Body of pancreas (tissue), 4 donors: ENCODE data around the gene NR2F2. TPM values are rescaled to one million over a fixed set of nuclear protein-coding genes. Genes with fewer than 3 reads are reported as not detected.

Experiments
- ATAC-seq: fragments of 150-250 bp; one replicate; pipeline ENCODE4 v1.9.1; 2016
- DNase-seq, 4 donors: peaks; one replicate each; pipeline ENCODE4 v3.0.0-alpha.2; 2019
- H3K27ac ChIP-seq, 4 donors: fragments of 200-600 bp; sonication (generic); 1 replicate in 3 of 4; 2 replicates in 1 of 4; pipeline versions ENCODE4 v1.5.1 to v1.6.1; 2016 to 2019; ENCODE audit warnings: mild to moderate bottlenecking in 1 of 4, mixed read lengths in 1 of 4, moderate library complexity in 1 of 4
- H3K27me3 ChIP-seq, 2 donors: fragments of 200-600 bp; sonication (generic); one replicate each; pipeline ENCODE4 v1.6.0; 2016; ENCODE audit warnings: mild to moderate bottlenecking in 1 of 2
- H3K36me3 ChIP-seq, 2 donors: fragments of 200-600 bp; sonication (generic); replicated peaks in 1 of 2; 2 replicates each; pipeline ENCODE4 v1.5.1; 2016; ENCODE audit warnings: low read depth in 2 of 2; ENCODE audit not compliant: insufficient read depth in 1 of 2
- H3K4me1 ChIP-seq: fragments of 200-600 bp; sonication (generic); one replicate; pipeline ENCODE4 v1.6.0; 2016
- H3K4me3 ChIP-seq, 2 donors: fragments of 200-600 bp; sonication (generic); 1 replicate in 1 of 2; 2 replicates in 1 of 2; pipeline ENCODE4 v1.5.1; 2016 to 2019
- H3K9me3 ChIP-seq, 3 donors: fragments of 200-600 bp; sonication (generic); 1 replicate in 2 of 3; 2 replicates in 1 of 3; pipeline ENCODE4 v1.5.1; 2016
- POLR2A ChIP-seq, 3 donors: fragments of 450-650 bp; IDR thresholded peaks; one replicate each; pipeline ENCODE4 v1.6.1; 2016; ENCODE audit warnings: antibody characterized with exemption in 3 of 3, mild to moderate bottlenecking in 2 of 3
- WGBS, 2 donors: methylation state at CpG; one replicate each; pipeline ENCODE4 v1.1.5; 2017; 5-methylcytosine and 5-hydroxymethylcytosine counted together
- intact Hi-C: fragments of 100-400 bp; cut with DNase I; formaldehyde crosslinking; loops from one replicate; pipeline ENCODE4 v1.15.1; 2023
- total RNA-seq, 2 donors: library from RNA; depleted of rRNA; stranded (reverse); fragments of >200 nt; gene quantifications; one replicate each; pipeline ENCODE4 v1.1.0, GENCODE V29; 2016
- TF ChIP-seq, protein P1 (sequence below), 7 experiments: fragments of 450-650 bp in 4 of 7; fragments of 200-600 bp in 3 of 7; sonication (generic) in 3 of 7; IDR thresholded peaks; one replicate each; pipeline ENCODE4 v1.5.1; 2016 to 2019; ENCODE audit warnings: antibody characterized with exemption in 7 of 7

NR2F2 gene
- total RNA-seq, 2 donors from 2014 or later, result 12.9 to 13.5 TPM

DNA sequence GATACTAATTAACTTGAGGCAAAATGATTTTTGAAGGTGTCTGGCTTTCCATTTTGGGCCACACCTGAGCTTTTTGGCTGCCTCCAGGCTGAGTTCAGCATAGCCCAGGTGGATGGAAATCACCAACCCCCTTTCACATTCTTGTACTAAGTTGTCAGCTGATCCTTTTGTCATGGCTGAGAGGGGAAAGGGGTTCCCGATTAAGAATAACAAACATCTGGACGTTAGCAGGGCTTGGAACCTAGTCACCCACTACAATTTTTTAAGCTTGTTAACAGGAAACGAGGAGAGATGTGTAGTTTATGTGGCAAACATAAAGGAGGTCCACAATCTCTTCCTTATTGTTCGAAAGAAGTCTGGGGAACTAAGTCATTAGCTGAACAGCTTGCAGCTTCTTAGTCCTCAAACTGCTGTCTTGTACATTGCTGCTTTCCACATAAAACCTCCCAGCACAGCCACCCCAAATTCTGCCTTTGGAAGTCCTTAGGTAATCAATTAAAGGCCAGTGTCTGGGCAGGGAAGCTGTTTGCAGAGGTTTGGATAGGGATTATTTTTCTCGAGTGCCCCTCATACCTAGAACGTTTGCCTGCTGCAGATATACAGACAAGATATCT, 5.0 kb downstream of the NR2F2 start:
- no peaks in the 10 kb centered on the region for H3K27me3 ChIP-seq
- H3K9me3 ChIP-seq, result no peaks in the 10 kb centered on the region
- peak overlapping the region in 1 of 2 donors; percentile 13 for H3K4me3 ChIP-seq
- H3K36me3 ChIP-seq, result no peaks in the 10 kb centered on the region
- H3K27ac ChIP-seq, result peak overlapping the region; percentile 59 to 95 (median 91)
- intact Hi-C loops, result no loop called here
- WGBS, 2 donors, result 0 to 5% methylated on average over 6 of the region's 6 CpGs
- H3K4me1 ChIP-seq, result peaks cover 54% of the 10 kb centered on the region
- ATAC-seq (no peak), DNase-seq (no peak)
- TF ChIP-seq POLR2A (IDR thresholded peaks at IDR 0.05), result no peak
- TF ChIP-seq, protein P1, sequence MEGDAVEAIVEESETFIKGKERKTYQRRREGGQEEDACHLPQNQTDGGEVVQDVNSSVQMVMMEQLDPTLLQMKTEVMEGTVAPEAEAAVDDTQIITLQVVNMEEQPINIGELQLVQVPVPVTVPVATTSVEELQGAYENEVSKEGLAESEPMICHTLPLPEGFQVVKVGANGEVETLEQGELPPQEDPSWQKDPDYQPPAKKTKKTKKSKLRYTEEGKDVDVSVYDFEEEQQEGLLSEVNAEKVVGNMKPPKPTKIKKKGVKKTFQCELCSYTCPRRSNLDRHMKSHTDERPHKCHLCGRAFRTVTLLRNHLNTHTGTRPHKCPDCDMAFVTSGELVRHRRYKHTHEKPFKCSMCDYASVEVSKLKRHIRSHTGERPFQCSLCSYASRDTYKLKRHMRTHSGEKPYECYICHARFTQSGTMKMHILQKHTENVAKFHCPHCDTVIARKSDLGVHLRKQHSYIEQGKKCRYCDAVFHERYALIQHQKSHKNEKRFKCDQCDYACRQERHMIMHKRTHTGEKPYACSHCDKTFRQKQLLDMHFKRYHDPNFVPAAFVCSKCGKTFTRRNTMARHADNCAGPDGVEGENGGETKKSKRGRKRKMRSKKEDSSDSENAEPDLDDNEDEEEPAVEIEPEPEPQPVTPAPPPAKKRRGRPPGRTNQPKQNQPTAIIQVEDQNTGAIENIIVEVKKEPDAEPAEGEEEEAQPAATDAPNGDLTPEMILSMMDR (IDR thresholded peaks at IDR 0.05), result no peak

- H3K4me1 ChIP-seq, result peaks cover 54% of the 10 kb centered on the region
- peak overlapping the region; percentile 59 to 95 (median 91) for H3K27ac ChIP-seq
- TF ChIP-seq, protein P1 (IDR thresholded peaks at IDR 0.05), result no peak
- TF ChIP-seq POLR2A (IDR thresholded peaks at IDR 0.05), result no peak
- no peaks in the 10 kb centered on the region for H3K27me3 ChIP-seq
- intact Hi-C loops, result no loop called here
- DNase-seq, result peak in 1 of 4 donors; percentile 1
- H3K4me3 ChIP-seq, result peak overlapping the region in 1 of 2 donors; percentile 13
- WGBS, 2 donors, result 0 to 7% methylated on average over 7 of the region's 7 CpGs
- H3K36me3 ChIP-seq, result no peaks in the 10 kb centered on the region
- no peak for ATAC-seq
- H3K9me3 ChIP-seq, result no peaks in the 10 kb centered on the region
Observed at GRCh38 chr15:96336108-96336595, 5.7 kb downstream of the NR2F2 start.

GRCh38 chr15:96336596-96337364, 6.3 kb downstream of the NR2F2 start:
- peak in 2 of 4 donors; percentile 38 to 66 for DNase-seq
- Histone ChIP-seq H3K27me3 (no peaks in the 10 kb centered on the region), H3K9me3 (no peaks in the 10 kb centered on the region), H3K36me3 (no peaks in the 10 kb centered on the region), H3K27ac (peak overlapping the region; percentile 59 to 95 (median 91)), H3K4me1 (peaks cover 59% of the 10 kb centered on the region), H3K4me3 (peak overlapping the region in 1 of 2 donors; percentile 29)
- no peak for ATAC-seq
- intact Hi-C loops, result no loop called here
- WGBS, 2 donors, result 2 to 4% methylated on average over 9 of the region's 9 CpGs
- peak in 1 of 3 donors; percentile 37 for TF ChIP-seq POLR2A (IDR thresholded peaks at IDR 0.05)
- TF ChIP-seq, protein P1 (IDR thresholded peaks at IDR 0.05), result no peak

DNA sequence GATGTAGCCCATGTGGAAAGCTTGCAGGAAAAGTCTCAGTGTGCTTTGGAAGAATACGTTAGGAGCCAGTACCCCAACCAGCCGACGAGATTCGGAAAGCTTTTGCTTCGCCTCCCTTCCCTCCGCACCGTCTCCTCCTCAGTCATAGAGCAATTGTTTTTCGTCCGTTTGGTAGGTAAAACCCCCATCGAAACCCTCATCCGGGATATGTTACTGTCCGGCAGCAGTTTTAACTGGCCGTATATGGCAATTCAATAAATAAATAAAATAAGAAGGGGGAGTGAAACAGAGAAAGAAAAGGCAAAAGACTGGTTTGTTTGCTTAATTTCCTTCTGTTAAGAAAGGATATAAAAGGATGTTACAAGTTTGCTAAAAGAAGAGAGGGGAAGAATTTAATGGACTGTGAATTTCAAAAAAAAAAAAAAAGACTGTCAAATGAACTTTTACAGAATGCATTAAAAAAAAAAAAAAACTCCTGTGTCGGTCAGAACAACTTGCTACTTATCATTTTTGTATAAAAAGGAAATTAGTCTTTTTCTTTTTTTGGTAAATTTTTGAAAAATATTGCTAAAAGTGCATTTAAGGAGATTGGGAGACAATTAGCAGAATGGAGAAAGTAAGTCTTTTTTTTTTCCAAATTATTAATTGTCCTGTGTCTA, 7.0 kb downstream of the NR2F2 start:
- Histone ChIP-seq H3K27me3 (no peaks in the 10 kb centered on the region), H3K4me3 (peak overlapping the region in 1 of 2 donors; percentile 29), H3K9me3 (no peaks in the 10 kb centered on the region), H3K36me3 (no peaks in the 10 kb centered on the region), H3K4me1 (peaks cover 62% of the 10 kb centered on the region), H3K27ac (peak overlapping the region in 3 of 4 donors; percentile 88 to 95 (median 94))
- 8 to 9% methylated on average over 14 of the region's 14 CpGs for WGBS, 2 donors
- no peak for TF ChIP-seq POLR2A (IDR thresholded peaks at IDR 0.05)
- TF ChIP-seq, protein P1 (IDR thresholded peaks at IDR 0.05), result no peak
- intact Hi-C loops, result no loop called here
- DNase-seq (no peak), ATAC-seq (no peak)
